K562 (cell line): ENCODE results near the gene BICD1. TPM values are rescaled to one million over a fixed set of nuclear protein-coding genes. Genes with fewer than 3 reads are reported as not detected.

ENCODE experiments used
- ATF1 ChIP-seq, 2 experiments: fragments of 450-650 bp in 1 of 2; IDR thresholded peaks; 2 replicates each; pipeline ENCODE4 v1.6.1; 2016; ENCODE audit warnings: missing compliant biosample characterization in 1 of 2, missing genetic modification characterization in 1 of 2
- ATF7 ChIP-seq: fragments of 450-650 bp; IDR thresholded peaks from 2 replicates; pipeline ENCODE4 v1.7.1; 2014; ENCODE audit warnings: mild to moderate bottlenecking, moderate library complexity
- CBX8 ChIP-seq: fragments of 200-600 bp; sonication (generic); IDR thresholded peaks from 2 replicates; pipeline ENCODE4 v1.6.1; 2012; ENCODE audit warnings: borderline replicate concordance, mixed run types, low read depth, mild to moderate bottlenecking, moderate library complexity, mixed read lengths, low read length, control low read depth, inconsistent platforms; ENCODE audit not compliant: poor library complexity, severe bottlenecking; ENCODE audit errors: extremely low read depth
- DIDO1 ChIP-seq: fragments of 450-650 bp; IDR thresholded peaks from 2 replicates; pipeline ENCODE4 v1.6.1; 2016; ENCODE audit warnings: low read depth, missing biosample characterization, missing genetic modification characterization
- ETV6 ChIP-seq, 3 experiments: fragments of 150-350 bp in 1 of 3; sonication (generic) in 1 of 3; formaldehyde crosslinking in 1 of 3; IDR thresholded peaks; 2 replicates each; pipeline versions ENCODE4 v1.6.1 to v1.8.0; 2014 to 2022; ENCODE audit warnings: borderline replicate concordance in 2 of 3, low read depth in 2 of 3, antibody characterized with exemption in 1 of 3, low read length in 1 of 3, mild to moderate bottlenecking in 1 of 3, missing genetic modification reagents in 1 of 3
- GTF2A2 ChIP-seq: IDR thresholded peaks from 2 replicates; pipeline ENCODE4 v1.6.1; 2016; ENCODE audit warnings: mild to moderate bottlenecking, missing genetic modification characterization, missing compliant biosample characterization
- KLF6 ChIP-seq: fragments of 250-450 bp; sonication (Bioruptor Pico); IDR thresholded peaks from 2 replicates; pipeline ENCODE4 v1.4.0; 2020; ENCODE audit warnings: mild to moderate bottlenecking, moderate library complexity, borderline replicate concordance
- MAFG ChIP-seq: fragments of 450-650 bp; conservative IDR thresholded peaks from 2 replicates; pipeline ENCODE4 v1.6.1; 2016; ENCODE audit warnings: missing genetic modification characterization, missing compliant biosample characterization
- MAFK ChIP-seq: IDR thresholded peaks from 2 replicates; pipeline ENCODE4 v1.6.1; 2011; ENCODE audit warnings: low read length, improper control_type of control experiment
- SAFB ChIP-seq: fragments of 200-400 bp; formaldehyde crosslinking; IDR thresholded peaks from 2 replicates; pipeline ENCODE4 v1.6.1; 2017; ENCODE audit warnings: low read depth, low read length, borderline replicate concordance
- SNRNP70 ChIP-seq: fragments of 200-400 bp; formaldehyde crosslinking; optimal IDR thresholded peaks from 2 replicates; pipeline ENCODE3; 2017; ENCODE audit warnings: low read depth, low read length
- SRSF1 ChIP-seq: fragments of 200-400 bp; formaldehyde crosslinking; IDR thresholded peaks from 2 replicates; pipeline ENCODE4 v1.6.1; 2017; ENCODE audit warnings: mild to moderate bottlenecking, low read depth, low read length, moderate library complexity
- ZFP1 ChIP-seq: fragments of 450-650 bp; formaldehyde crosslinking; IDR thresholded peaks from 2 replicates; pipeline ENCODE4 v1.4.0; 2020; ENCODE audit warnings: mild to moderate bottlenecking, mixed read lengths
- ZNF146 ChIP-seq: IDR thresholded peaks from one replicate; pipeline ENCODE4 v1.6.1; 2018; ENCODE audit warnings: missing compliant biosample characterization; ENCODE audit not compliant: unreplicated experiment
- ZNF41 ChIP-seq: fragments of 250-450 bp; sonication (Bioruptor Pico); conservative IDR thresholded peaks from 2 replicates; pipeline ENCODE4 v1.4.0; 2020; ENCODE audit warnings: mild to moderate bottlenecking
- ZNF695 ChIP-seq: fragments of 450-650 bp; formaldehyde crosslinking; IDR thresholded peaks from 2 replicates; pipeline ENCODE4 v1.4.0; 2020; ENCODE audit warnings: mild to moderate bottlenecking, moderate library complexity
- polyA plus RNA-seq, 8 experiments: library from polyadenylated mRNA; depleted of rRNA in 4 of 8; stranded (reverse) in 5 of 8; unstranded in 3 of 8; fragments of >200 nt; fragmentation: Nextera tagmentation in 2 of 8; fragmentation: Illumina TruSeq in 1 of 8; extraction: Ambion mirVana in 2 of 8; extraction: Trizol in 1 of 8; gene quantifications; 2 replicates each; pipeline versions ENCODE4 v1.2.1 to v1.2.3, GENCODE V29; 2011 to 2014; ENCODE audit warnings: inconsistent platforms in 1 of 8, missing spikeins in 1 of 8
- total RNA-seq, 7 experiments: library from RNA; depleted of rRNA in 6 of 7; stranded (reverse); fragments of >200 nt in 6 of 7; fragmentation: Illumina TruSeq in 2 of 7; extraction: Trizol in 2 of 7; gene quantifications; 2 replicates each; pipeline versions ENCODE4 v1.2.1 to v1.2.3, GENCODE V29; 2011 to 2021; ENCODE audit warnings: low replicate concordance in 1 of 7
- TF ChIP-seq, protein P1 (sequence below): sonication (generic); formaldehyde crosslinking; IDR thresholded peaks from 2 replicates; pipeline ENCODE4 v1.8.0; 2022; ENCODE audit warnings: mild to moderate bottlenecking, missing genetic modification reagents, borderline replicate concordance
- TF ChIP-seq, protein P2 (sequence below), 2 experiments: IDR thresholded peaks; 2 replicates each; pipeline ENCODE4 v1.6.1; 2012; ENCODE audit warnings: improper control_type of control experiment in 2 of 2, low read depth in 2 of 2, low read length in 2 of 2, borderline replicate concordance in 1 of 2
- TF ChIP-seq, protein P3 (sequence below): sonication (generic); formaldehyde crosslinking; IDR thresholded peaks from 2 replicates; pipeline ENCODE4 v1.8.0; 2022; ENCODE audit warnings: missing genetic modification reagents, mild to moderate bottlenecking, borderline replicate concordance
- TF ChIP-seq, protein P4 (sequence below): sonication (generic); formaldehyde crosslinking; IDR thresholded peaks from 2 replicates; pipeline ENCODE4 v1.9.0; 2022; ENCODE audit warnings: mild to moderate bottlenecking, missing genetic modification reagents

The BICD1 gene
- total and polyA plus RNA-seq, 9 of the 15 experiments (the other 6 are each of a cell fraction or from before 2014, with no cell fraction given), result 3.5 to 21.1 (median 12.5) TPM

DNA sequence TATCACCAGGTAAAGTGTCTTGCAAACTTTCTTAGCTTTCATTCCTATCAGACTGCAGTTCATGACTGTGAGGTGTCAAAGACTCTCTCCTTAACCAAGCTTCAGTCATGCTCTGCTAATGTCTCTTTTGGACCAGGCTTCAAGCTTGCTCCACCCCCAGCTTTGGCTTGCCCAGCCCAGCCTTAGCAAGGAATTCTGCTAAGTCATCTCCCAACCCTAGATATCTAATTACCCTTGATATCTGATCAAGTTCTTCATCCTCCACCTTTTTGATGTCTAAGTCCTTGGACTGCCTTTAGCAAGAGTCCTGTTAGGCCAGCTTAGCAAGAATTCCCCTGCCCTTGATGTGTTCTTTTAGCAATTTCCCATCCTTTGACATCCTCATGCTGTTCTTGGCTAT is 183.8 kb downstream of the BICD1 start (continued):
- TF ChIP-seq MAFG (tag), result peak; percentile 96
- TF ChIP-seq, protein P1, sequence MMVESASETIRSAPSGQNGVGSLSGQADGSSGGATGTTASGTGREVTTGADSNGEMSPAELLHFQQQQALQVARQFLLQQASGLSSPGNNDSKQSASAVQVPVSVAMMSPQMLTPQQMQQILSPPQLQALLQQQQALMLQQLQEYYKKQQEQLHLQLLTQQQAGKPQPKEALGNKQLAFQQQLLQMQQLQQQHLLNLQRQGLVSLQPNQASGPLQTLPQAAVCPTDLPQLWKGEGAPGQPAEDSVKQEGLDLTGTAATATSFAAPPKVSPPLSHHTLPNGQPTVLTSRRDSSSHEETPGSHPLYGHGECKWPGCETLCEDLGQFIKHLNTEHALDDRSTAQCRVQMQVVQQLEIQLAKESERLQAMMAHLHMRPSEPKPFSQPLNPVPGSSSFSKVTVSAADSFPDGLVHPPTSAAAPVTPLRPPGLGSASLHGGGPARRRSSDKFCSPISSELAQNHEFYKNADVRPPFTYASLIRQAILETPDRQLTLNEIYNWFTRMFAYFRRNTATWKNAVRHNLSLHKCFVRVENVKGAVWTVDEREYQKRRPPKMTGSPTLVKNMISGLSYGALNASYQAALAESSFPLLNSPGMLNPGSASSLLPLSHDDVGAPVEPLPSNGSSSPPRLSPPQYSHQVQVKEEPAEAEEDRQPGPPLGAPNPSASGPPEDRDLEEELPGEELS (CRISPR knock-in tag), result no peak
- TF ChIP-seq ATF7, result no peak
- TF ChIP-seq CBX8, result no peak
- TF ChIP-seq, protein P2, sequence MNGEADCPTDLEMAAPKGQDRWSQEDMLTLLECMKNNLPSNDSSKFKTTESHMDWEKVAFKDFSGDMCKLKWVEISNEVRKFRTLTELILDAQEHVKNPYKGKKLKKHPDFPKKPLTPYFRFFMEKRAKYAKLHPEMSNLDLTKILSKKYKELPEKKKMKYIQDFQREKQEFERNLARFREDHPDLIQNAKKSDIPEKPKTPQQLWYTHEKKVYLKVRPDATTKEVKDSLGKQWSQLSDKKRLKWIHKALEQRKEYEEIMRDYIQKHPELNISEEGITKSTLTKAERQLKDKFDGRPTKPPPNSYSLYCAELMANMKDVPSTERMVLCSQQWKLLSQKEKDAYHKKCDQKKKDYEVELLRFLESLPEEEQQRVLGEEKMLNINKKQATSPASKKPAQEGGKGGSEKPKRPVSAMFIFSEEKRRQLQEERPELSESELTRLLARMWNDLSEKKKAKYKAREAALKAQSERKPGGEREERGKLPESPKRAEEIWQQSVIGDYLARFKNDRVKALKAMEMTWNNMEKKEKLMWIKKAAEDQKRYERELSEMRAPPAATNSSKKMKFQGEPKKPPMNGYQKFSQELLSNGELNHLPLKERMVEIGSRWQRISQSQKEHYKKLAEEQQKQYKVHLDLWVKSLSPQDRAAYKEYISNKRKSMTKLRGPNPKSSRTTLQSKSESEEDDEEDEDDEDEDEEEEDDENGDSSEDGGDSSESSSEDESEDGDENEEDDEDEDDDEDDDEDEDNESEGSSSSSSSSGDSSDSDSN (IDR thresholded peaks at IDR 0.05; ENCODE audit: borderline replicate concordance in 1 of 2, low read depth in 2 of 2, low read length in 2 of 2), result no peak
- no peak for TF ChIP-seq SRSF1
- TF ChIP-seq GTF2A2 (tag), result no peak
- no peak for TF ChIP-seq ATF1 (CRISPR knock-in tag; IDR thresholded peaks at IDR 0.05)
- no peak for TF ChIP-seq ATF1 (tag; IDR thresholded peaks at IDR 0.05)
- no peak for TF ChIP-seq SNRNP70
- TF ChIP-seq ZFP1 (CRISPR knock-in tag), result no peak
- TF ChIP-seq, protein P3, sequence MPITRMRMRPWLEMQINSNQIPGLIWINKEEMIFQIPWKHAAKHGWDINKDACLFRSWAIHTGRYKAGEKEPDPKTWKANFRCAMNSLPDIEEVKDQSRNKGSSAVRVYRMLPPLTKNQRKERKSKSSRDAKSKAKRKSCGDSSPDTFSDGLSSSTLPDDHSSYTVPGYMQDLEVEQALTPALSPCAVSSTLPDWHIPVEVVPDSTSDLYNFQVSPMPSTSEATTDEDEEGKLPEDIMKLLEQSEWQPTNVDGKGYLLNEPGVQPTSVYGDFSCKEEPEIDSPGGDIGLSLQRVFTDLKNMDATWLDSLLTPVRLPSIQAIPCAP (CRISPR knock-in tag), result no peak
- TF ChIP-seq ZNF41 (CRISPR knock-in tag), result no peak
- TF ChIP-seq DIDO1, result no peak
- no peak for TF ChIP-seq ETV6 (IDR thresholded peaks at IDR 0.05; ENCODE audit: borderline replicate concordance in 1 of 2, low read depth in 2 of 2, low read length in 1 of 2)
- TF ChIP-seq ETV6 (CRISPR knock-in tag; IDR thresholded peaks at IDR 0.05; ENCODE audit: borderline replicate concordance), result no peak
- TF ChIP-seq ZNF146 (CRISPR knock-in tag), result no peak
- TF ChIP-seq, protein P4, sequence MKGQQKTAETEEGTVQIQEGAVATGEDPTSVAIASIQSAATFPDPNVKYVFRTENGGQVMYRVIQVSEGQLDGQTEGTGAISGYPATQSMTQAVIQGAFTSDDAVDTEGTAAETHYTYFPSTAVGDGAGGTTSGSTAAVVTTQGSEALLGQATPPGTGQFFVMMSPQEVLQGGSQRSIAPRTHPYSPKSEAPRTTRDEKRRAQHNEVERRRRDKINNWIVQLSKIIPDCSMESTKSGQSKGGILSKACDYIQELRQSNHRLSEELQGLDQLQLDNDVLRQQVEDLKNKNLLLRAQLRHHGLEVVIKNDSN (CRISPR knock-in tag), result no peak
- no peak for TF ChIP-seq KLF6 (CRISPR knock-in tag)
- TF ChIP-seq MAFK, result peak; percentile 67; the same call in 1 of the 2 replicates
- TF ChIP-seq SAFB, result no peak
- TF ChIP-seq ZNF695 (CRISPR knock-in tag), result no peak
